LNCaP clone FGC (cell line): ENCODE results near the gene PCDHA1.
"Not testable (repeated sequence)": the region's sequence is repeated elsewhere in the genome, so short reads cannot be mapped to it uniquely, and the experiment has no call there.

Experiments
- DNase-seq: peaks from one replicate; pipeline ENCODE4 v3.0.0-alpha.2; 2011; ENCODE audit warnings: low read depth
- H3K4me3 ChIP-seq: 2 replicates; pipeline ENCODE4 v1.5.1; 2011; ENCODE audit warnings: mild to moderate bottlenecking, low read depth, low read length, control low read depth
- CTCF ChIP-seq: IDR thresholded peaks from 2 replicates; pipeline ENCODE4 v1.5.1; 2012; ENCODE audit warnings: mild to moderate bottlenecking; ENCODE audit not compliant: control insufficient read depth, insufficient read depth; ENCODE audit errors: extremely low read depth

Gene PCDHA1

GRCh38 chr5:140823475-140823874 lies 37.5 kb downstream of the PCDHA1 start:
- no peak for TF ChIP-seq CTCF
- DNase-seq: no peak
- no peak overlapping the region for H3K4me3 ChIP-seq

GRCh38 chr5:140827704-140828361 lies 41.9 kb downstream of the PCDHA1 start, which contains the start of gene PCDHA6:
Gene PCDHA6, plus strand, starts transcription at chr5:140827960. Its CDS starts 132 bp downstream, at chr5:140828092.
- no peak within 1 kb of the TSS for H3K4me3 ChIP-seq
- peak; percentile 25; the same call in 1 of the 2 replicates for TF ChIP-seq CTCF
- DNase-seq: no peak

GRCh38 chr5:140828362-140828737 lies 42.4 kb downstream of the PCDHA1 start:
- TF ChIP-seq CTCF: peak; percentile 38; the same call in 1 of the 2 replicates
- H3K4me3 ChIP-seq: no peak overlapping the region
- DNase-seq: no peak

GRCh38 chr5:140829511-140830501 lies 43.9 kb downstream of the PCDHA1 start:
- H3K4me3 ChIP-seq, DNase-seq: not testable (repeated sequence)

GRCh38 chr5:140833993-140834392 lies 48.1 kb downstream of the PCDHA1 start, which contains the start of gene PCDHA7:
Gene PCDHA7, plus strand, starts transcription at chr5:140834269. Its CDS starts 115 bp downstream, at chr5:140834384.
- peak; percentile 29; the same call in 1 of the 2 replicates for TF ChIP-seq CTCF
- H3K4me3 ChIP-seq: no peak within 1 kb of the TSS
- DNase-seq: no peak

GRCh38 chr5:140834439-140835008 lies 48.6 kb downstream of the PCDHA1 start:
- H3K4me3 ChIP-seq, DNase-seq: not testable (repeated sequence)

- no peak for DNase-seq
- no peak for TF ChIP-seq CTCF
- no peak overlapping the region for H3K4me3 ChIP-seq
These were observed 49.9 kb downstream of the PCDHA1 start for GRCh38 chr5:140835622-140836510.
